Thymus (tissue), 11 donors: Measurements from ENCODE around the gene TP53BP2. TPM values are rescaled to one million over a fixed set of nuclear protein-coding genes. Genes with fewer than 3 reads are reported as not detected.

Source experiments
- DNase-seq, 9 donors: peaks; one replicate each; pipeline ENCODE4 v3.0.0-alpha.2; 2013; ENCODE audit warnings: low spot score in 9 of 9, low read depth in 6 of 9, missing footprints in 1 of 9
- H3K27ac ChIP-seq, 2 donors: one replicate each; pipeline ENCODE4 v1.5.1; 2013; ENCODE audit warnings: control low read depth in 1 of 2, low read depth in 1 of 2, low read length in 1 of 2, mild to moderate bottlenecking in 1 of 2, moderate library complexity in 1 of 2
- H3K27me3 ChIP-seq, 2 donors: one replicate each; pipeline ENCODE4 v1.5.1; 2013; ENCODE audit warnings: low read length in 1 of 2; ENCODE audit not compliant: control insufficient read depth in 2 of 2, insufficient read depth in 1 of 2
- H3K36me3 ChIP-seq, 2 donors: one replicate each; pipeline ENCODE4 v1.5.1; 2013; ENCODE audit warnings: low read length in 1 of 2, mild to moderate bottlenecking in 1 of 2, moderate library complexity in 1 of 2; ENCODE audit not compliant: control insufficient read depth in 2 of 2, insufficient read depth in 2 of 2
- H3K4me1 ChIP-seq, 2 donors: one replicate each; pipeline ENCODE4 v1.5.1; 2013; ENCODE audit warnings: low read length in 2 of 2; ENCODE audit not compliant: control insufficient read depth in 2 of 2, insufficient read depth in 2 of 2
- H3K4me3 ChIP-seq, 2 donors: one replicate each; pipeline ENCODE4 v1.5.1; 2013; ENCODE audit warnings: low read length in 2 of 2, control low read depth in 1 of 2, mild to moderate bottlenecking in 1 of 2
- H3K9me3 ChIP-seq, 2 donors: one replicate each; pipeline ENCODE4 v1.5.1; 2013; ENCODE audit warnings: low read length in 1 of 2, mild to moderate bottlenecking in 1 of 2; ENCODE audit not compliant: control insufficient read depth in 2 of 2, insufficient read depth in 1 of 2
- WGBS: extraction: QIAGEN DNeasy Blood & Tissue Kit; methylation state at CpG from one replicate; pipeline ENCODE4 v1.1.7; 2013; 5-methylcytosine and 5-hydroxymethylcytosine counted together
- polyA plus RNA-seq: library from polyadenylated mRNA; stranded (reverse); fragments of 200-250 nt; gene quantifications from one replicate; pipeline ENCODE4 v1.2.3, GENCODE V29; 2013
- total RNA-seq: library from RNA; stranded (reverse); fragments of 120-200 nt; gene quantifications from one replicate; pipeline ENCODE4 v1.2.4, GENCODE V29; 2013
- donor health status: healthy.

TP53BP2 gene
- total and polyA plus RNA-seq, 2 donors, result 15.2 to 23.3 TPM

DNA sequence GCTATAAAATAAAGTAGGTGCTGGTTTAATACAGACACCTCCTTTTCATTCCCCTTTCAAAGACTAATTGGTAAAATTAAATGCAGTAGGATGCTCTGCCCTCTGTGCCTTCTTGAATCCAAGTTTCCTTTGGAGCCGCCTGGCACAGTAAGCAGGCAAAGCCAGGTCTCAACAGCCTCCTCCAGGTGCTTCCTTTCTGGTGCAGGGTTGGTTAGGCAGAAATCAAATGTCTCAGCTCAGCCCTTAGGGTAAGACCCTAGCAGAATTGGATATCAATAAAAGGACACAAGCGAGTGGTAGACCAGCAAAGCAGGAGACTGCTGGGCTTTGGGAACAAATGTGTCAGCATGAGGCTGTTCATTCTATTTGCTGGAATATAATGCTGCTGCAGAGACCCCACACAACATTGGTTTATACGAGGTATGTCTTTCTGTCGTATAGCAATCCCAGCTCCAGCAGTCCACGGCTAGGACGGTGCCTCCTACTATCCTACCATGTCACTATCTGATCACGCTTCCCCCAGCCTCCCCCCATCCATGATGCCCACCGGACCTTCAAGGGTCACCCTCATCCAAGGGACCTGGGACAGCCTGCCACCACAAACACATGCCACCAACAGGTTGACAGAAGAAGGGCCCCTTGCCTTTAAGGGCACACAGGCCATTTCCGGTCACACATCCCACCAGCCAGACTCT lies 75.0 kb downstream of the TP53BP2 start:
- Histone ChIP-seq H3K4me3 (no peak overlapping the region), H3K4me1 (no peaks in the 10 kb centered on the region), H3K27me3 (no peaks in the 10 kb centered on the region), H3K9me3 (peaks cover 0 to 5% of the 10 kb centered on the region in 2 donors), H3K27ac (peak overlapping the region in 1 of 2 donors; percentile 27), H3K36me3 (peaks cover 6 to 15% of the 10 kb centered on the region in 2 donors)
- WGBS, result 98% methylated on average over 9 of the region's 9 CpGs
- no peak for DNase-seq

DNA sequence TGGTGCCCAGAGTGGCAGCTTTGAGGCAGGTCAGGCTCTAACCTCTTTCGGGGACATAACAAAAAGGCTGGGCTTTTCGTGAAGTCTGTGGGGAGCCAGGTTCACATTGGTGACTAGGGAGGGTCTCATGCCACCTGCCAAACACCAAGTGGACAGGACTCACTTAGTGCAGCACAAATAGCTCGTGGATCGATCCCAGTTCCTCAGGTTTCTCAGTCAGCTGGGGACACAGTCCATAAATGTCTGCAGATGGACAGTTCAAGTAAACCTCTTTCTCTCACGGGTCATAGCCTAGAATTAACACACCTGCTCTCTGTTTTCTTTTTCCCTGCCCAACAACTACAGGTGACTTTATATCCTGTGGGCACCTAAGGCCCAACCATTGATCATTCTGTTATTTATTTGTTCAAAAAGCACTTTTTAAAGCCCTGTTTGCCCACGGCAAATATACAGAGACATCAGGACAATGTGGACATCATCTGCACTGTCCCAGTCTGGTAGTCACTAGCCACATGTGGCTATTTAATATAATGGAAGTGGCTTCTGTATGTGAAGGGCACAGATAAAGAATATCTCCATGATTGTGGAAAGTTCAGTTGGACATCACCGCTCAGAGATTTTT lies 79.9 kb downstream of the TP53BP2 start:
- H3K9me3 ChIP-seq, result peaks cover 0 to 7% of the 10 kb centered on the region in 2 donors
- peaks cover 0 to 4% of the 10 kb centered on the region in 2 donors for H3K36me3 ChIP-seq
- no peaks in the 10 kb centered on the region for H3K4me1 ChIP-seq
- no peak overlapping the region for H3K4me3 ChIP-seq
- H3K27ac ChIP-seq, result no peak overlapping the region
- 87% methylated on average over 7 of the region's 7 CpGs for WGBS
- no peak for DNase-seq
- H3K27me3 ChIP-seq, result no peaks in the 10 kb centered on the region

DNA sequence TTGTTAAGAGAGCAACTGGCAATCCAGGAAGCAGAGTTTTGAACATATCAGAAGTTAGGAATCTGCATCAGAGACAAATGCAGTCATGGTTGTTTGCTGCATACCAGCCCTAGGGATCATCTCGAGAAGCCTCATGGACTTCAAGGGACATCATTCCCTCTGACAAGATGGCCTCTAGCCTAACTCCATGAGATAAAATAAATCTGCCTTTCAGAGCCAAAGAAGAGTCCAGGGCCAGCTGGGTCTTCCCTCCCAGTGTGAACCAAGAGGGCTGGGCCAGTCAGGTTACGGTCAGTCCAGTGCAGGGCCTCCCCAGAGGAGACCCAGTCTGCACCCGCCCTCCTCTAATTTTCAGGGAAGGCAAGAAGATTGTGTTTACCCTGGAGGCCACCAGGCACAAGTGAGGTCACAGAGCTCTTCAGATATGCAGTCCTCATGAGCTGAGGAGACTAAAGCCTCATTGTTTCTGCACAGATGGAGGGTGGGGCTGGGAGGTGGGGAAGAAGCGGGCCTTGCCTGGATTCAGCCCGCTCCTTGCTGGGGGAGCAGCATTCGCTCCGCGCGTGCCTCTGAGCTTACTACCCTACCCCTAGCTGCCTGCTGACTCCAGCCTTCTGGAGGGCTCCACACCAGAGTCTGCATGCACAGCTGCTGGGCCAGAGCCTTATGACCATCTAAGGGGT lies 80.6 kb downstream of the TP53BP2 start:
- H3K27ac ChIP-seq, result no peak overlapping the region
- H3K4me3 ChIP-seq, result no peak overlapping the region
- WGBS, result 86% methylated on average over 9 of the region's 9 CpGs
- H3K27me3 ChIP-seq, result no peaks in the 10 kb centered on the region
- no peak for DNase-seq
- no peaks in the 10 kb centered on the region for H3K36me3 ChIP-seq
- no peaks in the 10 kb centered on the region for H3K4me1 ChIP-seq
- peaks cover 0 to 7% of the 10 kb centered on the region in 2 donors for H3K9me3 ChIP-seq

DNA sequence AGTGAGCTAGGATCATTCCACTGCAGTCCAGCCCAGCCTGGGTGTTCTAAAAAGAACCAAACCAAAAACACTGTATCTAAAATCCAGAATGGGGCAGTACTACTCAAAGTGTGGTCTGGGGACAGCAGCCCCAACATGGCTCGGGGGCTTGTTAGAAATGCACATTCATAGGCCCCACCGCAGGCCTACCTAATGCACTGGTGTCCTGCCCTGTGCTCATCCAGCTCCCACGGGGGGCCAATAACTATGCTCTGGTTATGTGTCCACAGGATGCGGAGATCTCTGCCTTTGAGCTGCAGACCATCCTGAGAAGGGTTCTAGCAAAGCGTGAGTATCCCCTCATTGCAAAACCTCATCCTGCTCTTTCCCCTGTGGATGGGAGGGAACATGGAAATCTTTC lies 81.9 kb downstream of the TP53BP2 start:
- Histone ChIP-seq H3K4me1 (no peaks in the 10 kb centered on the region), H3K4me3 (no peak overlapping the region), H3K36me3 (no peaks in the 10 kb centered on the region), H3K27me3 (no peaks in the 10 kb centered on the region), H3K27ac (no peak overlapping the region), H3K9me3 (peaks cover 0 to 3% of the 10 kb centered on the region in 2 donors)
- no peak for DNase-seq
- over 99% methylated on average over 5 of the region's 5 CpGs for WGBS

DNA sequence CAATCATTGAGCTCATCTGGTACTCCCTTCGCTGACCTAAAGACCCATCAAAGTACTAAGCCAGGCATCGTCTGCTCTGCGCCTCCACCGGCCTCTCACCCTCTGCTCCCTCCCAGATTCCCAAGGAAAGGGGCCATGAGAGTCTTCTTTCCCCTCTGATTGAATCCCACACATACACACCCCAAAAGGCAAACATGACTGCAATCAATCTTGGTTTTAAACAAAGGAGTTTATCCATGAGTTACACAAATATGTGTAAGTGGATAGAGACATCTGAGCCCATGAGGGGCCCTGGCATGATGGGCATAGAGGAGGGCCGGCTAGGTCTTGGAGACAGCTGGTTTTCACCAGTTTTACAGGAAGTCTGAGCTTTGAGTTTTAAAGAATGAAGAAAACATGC lies 82.5 kb downstream of the TP53BP2 start:
- H3K4me1 ChIP-seq, result no peaks in the 10 kb centered on the region
- DNase-seq, result no peak
- WGBS, result 99% methylated on average over 5 of the region's 5 CpGs
- no peak overlapping the region for H3K27ac ChIP-seq
- H3K9me3 ChIP-seq, result peaks cover 0 to 2% of the 10 kb centered on the region in 2 donors
- H3K27me3 ChIP-seq, result no peaks in the 10 kb centered on the region
- no peak overlapping the region for H3K4me3 ChIP-seq
- H3K36me3 ChIP-seq, result no peaks in the 10 kb centered on the region

DNA sequence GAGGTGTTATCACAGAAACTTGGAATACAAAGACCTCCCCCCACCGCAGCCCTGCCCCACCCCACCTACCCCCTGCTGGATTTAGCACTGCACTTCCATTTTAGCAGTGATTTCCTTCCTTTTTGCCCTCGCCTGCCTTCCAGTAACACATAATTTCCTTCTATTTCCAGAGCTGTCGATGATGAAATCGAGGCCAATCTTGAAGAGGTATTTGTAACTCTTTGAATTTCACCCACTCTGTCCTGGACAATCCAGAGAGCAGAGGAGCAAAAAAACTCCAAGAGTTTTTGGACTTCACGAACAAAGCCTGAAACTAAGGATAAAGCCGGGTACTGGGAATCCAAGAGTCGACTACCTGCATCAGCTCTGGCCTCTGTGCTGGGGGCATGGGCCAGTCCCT lies 84.3 kb downstream of the TP53BP2 start:
- no peak overlapping the region for H3K4me3 ChIP-seq
- no peaks in the 10 kb centered on the region for H3K36me3 ChIP-seq
- 90% methylated on average over 7 of the region's 7 CpGs for WGBS
- peaks cover 0 to 2% of the 10 kb centered on the region in 2 donors for H3K9me3 ChIP-seq
- no peak overlapping the region for H3K27ac ChIP-seq
- no peak for DNase-seq
- H3K27me3 ChIP-seq, result no peaks in the 10 kb centered on the region
- no peaks in the 10 kb centered on the region for H3K4me1 ChIP-seq

DNA sequence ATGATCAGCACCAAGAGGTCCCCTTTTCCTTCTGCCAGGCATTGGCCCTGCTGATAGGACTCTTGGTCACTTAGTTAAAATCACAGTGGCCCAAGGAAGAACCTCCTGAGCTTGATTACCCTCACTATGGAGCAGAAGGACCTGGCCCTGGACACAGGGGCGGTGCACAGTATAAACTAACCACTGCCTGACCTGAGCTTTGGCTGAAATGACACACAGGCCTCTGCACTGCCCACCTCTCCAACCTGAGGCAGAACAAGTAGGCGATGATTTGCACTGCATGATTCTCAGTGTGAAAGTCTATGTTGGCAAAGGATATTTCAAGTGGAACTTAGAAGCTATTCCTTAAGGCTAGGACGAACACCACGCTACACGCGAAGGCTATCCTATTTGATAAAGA lies 84.9 kb downstream of the TP53BP2 start:
- no peaks in the 10 kb centered on the region for H3K27me3 ChIP-seq
- 94% methylated on average over 6 of the region's 6 CpGs for WGBS
- H3K27ac ChIP-seq, result no peak overlapping the region
- no peak for DNase-seq
- H3K4me1 ChIP-seq, result no peaks in the 10 kb centered on the region
- H3K36me3 ChIP-seq, result no peaks in the 10 kb centered on the region
- no peak overlapping the region for H3K4me3 ChIP-seq
- H3K9me3 ChIP-seq, result peaks cover 0 to 2% of the 10 kb centered on the region in 2 donors

DNA sequence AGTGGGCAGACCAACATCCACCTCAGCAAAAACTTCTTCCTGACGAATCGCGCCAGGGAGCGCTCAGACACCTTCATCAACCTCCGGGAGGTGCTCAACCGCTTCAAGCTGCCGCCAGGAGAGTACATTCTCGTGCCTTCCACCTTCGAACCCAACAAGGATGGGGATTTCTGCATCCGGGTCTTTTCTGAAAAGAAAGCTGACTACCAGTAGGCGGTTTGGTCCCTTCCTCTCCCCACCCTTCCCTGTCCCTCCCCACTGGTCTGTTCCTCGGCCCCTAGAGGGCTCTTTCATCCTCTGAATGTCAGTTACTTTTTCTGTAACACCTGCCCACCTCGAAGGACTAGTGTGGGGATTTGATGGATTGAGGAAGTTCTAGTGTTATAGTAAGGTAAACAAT lies 86.5 kb downstream of the TP53BP2 start:
- no peak overlapping the region for H3K4me3 ChIP-seq
- no peak overlapping the region for H3K27ac ChIP-seq
- H3K9me3 ChIP-seq, result peaks cover 0 to 2% of the 10 kb centered on the region in 2 donors
- no peak for DNase-seq
- WGBS, result 91% methylated on average over 13 of the region's 13 CpGs
- H3K4me1 ChIP-seq, result no peaks in the 10 kb centered on the region
- no peaks in the 10 kb centered on the region for H3K36me3 ChIP-seq
- H3K27me3 ChIP-seq, result no peaks in the 10 kb centered on the region

DNA sequence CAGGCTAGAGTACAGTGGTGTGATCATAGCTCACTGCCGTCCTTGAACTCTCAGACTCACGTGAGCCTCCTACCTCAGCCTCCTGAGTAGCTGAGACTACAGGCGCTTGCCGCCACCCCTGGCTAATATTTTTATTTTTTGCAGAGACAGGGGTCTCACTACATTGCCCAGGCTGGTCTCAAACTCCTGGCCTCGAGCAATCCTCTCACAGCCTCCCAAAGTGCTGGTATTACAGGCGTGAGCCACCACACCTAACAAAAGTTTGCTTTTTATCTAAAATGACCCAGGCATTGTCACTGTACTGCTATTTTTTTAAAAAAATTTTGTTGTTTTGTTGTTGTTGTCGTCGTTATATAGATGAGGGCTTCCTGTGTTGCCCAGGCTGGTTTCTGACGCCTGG lies 87.0 kb downstream of the TP53BP2 start:
- Histone ChIP-seq H3K27me3 (no peaks in the 10 kb centered on the region), H3K27ac (no peak overlapping the region), H3K4me1 (no peaks in the 10 kb centered on the region), H3K36me3 (no peaks in the 10 kb centered on the region), H3K9me3 (peaks cover 0 to 2% of the 10 kb centered on the region in 2 donors), H3K4me3 (no peak overlapping the region)
- DNase-seq, result no peak
- 97% methylated on average over 9 of the region's 9 CpGs for WGBS
